GM19438 (cell line): ENCODE data around the gene ZBTB24.
"Not testable (repeated sequence)": the region's sequence is repeated elsewhere in the genome, so short reads cannot be mapped to it uniquely, and the experiment has no call there.

Experiments
- ATAC-seq: cut with Tn5 transposase; IDR thresholded peaks from one replicate; pipeline ENCODE4 v1.9.1; 2021; ENCODE audit warnings: low read depth; ENCODE audit not compliant: unreplicated experiment

Gene ZBTB24

GRCh38 chr6:109482905-109483734, at the start of gene ZBTB24:
Gene ZBTB24, minus strand, starts transcription at chr6:109483219. Its CDS starts 1,193 bp downstream, at chr6:109482026.
- peak; percentile 88 for ATAC-seq

GRCh38 chr6:109531446-109531845, 48.4 kb upstream of the ZBTB24 start:
- no peak for ATAC-seq

GRCh38 chr6:109527989-109528388, 45.0 kb upstream of the ZBTB24 start:
- ATAC-seq, result no peak

GRCh38 chr6:109526905-109527628, 44.0 kb upstream of the ZBTB24 start:
- ATAC-seq, result peak; percentile 84

- ATAC-seq, result no peak
Measured at GRCh38 chr6:109524129-109524528, 41.1 kb upstream of the ZBTB24 start.

- no peak for ATAC-seq
Measured at GRCh38 chr6:109523478-109523877, 40.5 kb upstream of the ZBTB24 start.

- ATAC-seq, result no peak
Measured at GRCh38 chr6:109521080-109521479, 38.1 kb upstream of the ZBTB24 start.

- ATAC-seq, result not testable (repeated sequence)
Measured at GRCh38 chr6:109519647-109520046, 36.6 kb upstream of the ZBTB24 start.

GRCh38 chr6:109516929-109517328, 33.9 kb upstream of the ZBTB24 start:
- ATAC-seq, result no peak

GRCh38 chr6:109515781-109516409, 32.9 kb upstream of the ZBTB24 start:
- ATAC-seq, result no peak

- no peak for ATAC-seq
Measured at GRCh38 chr6:109514946-109515345, 31.9 kb upstream of the ZBTB24 start.

GRCh38 chr6:109513571-109514071, 30.6 kb upstream of the ZBTB24 start:
- ATAC-seq, result no peak

- no peak for ATAC-seq
Measured at GRCh38 chr6:109512271-109512817, 29.3 kb upstream of the ZBTB24 start.

- no peak for ATAC-seq
Measured at GRCh38 chr6:109511832-109512231, 28.8 kb upstream of the ZBTB24 start.

- no peak for ATAC-seq
Measured at GRCh38 chr6:109510358-109510757, 27.3 kb upstream of the ZBTB24 start.

- ATAC-seq, result no peak
Measured at GRCh38 chr6:109508166-109508860, 25.3 kb upstream of the ZBTB24 start.

GRCh38 chr6:109507490-109508072, 24.6 kb upstream of the ZBTB24 start:
- no peak for ATAC-seq

GRCh38 chr6:109506841-109507240, 23.8 kb upstream of the ZBTB24 start:
- no peak for ATAC-seq

- no peak for ATAC-seq
Measured at GRCh38 chr6:109506314-109506713, 23.3 kb upstream of the ZBTB24 start.
